ENCODE data around the gene PPP1R14D.

DNA sequence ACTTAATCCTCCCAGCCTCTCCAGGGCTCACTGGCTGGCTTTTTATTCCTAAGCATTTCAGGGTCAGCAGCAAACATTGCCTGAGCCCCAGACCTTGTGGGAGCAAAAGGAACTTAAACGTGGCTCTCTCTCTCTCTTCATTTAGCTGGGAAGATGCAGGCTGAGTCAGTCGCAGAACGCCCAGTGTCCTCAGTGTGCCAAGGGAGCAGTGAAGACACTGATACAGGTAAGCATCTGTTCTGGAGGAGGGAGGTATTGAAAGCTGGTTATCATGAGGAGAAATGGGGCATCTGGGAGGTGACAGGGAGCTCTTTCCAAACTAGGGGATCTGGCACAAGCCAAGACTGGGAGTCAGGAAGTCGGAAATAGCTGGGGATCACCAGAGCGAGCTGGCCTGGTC is 41.2 kb upstream of the PPP1R14D start:
- TF ChIP-seq CTCF (IDR thresholded peaks at IDR 0.05 in 8 of 11, conservative IDR thresholded peaks at IDR 0.05 in 3 of 11), result no peak
- TF ChIP-seq POLR2A (IDR thresholded peaks at IDR 0.05), result no peak

Data from spleen (tissue), 7 donors.